ENCODE data around the gene AIF1L. TPM values are rescaled to one million over a fixed set of nuclear protein-coding genes. Genes with fewer than 3 reads are reported as not detected.
"Not testable (repeated sequence)": the region's sequence is repeated elsewhere in the genome, so short reads cannot be mapped to it uniquely, and the experiment has no call there.

Gene AIF1L
- total RNA-seq, 1 donor from 2014 or later = 0.25 TPM

DNA sequence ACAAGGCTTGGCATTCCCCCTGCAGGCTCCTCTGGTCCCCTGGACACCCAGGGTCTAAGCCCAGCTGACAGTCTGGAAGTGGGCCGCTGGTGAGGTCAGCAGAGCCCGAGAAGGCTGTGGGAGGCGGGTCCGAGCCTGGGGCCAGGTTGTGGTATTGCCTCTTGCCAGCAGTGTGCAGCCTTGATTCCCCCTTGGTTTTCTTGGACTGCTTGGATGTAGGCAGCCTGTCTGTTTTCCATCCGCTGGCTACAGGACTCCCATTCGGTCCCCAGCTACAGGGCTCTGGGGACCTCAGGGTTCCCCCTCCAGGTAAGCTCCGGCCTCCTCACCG lies 1.6 kb downstream of the AIF1L start:
- intact Hi-C loops (cut with micrococcal nuclease) = no loop called here

DNA sequence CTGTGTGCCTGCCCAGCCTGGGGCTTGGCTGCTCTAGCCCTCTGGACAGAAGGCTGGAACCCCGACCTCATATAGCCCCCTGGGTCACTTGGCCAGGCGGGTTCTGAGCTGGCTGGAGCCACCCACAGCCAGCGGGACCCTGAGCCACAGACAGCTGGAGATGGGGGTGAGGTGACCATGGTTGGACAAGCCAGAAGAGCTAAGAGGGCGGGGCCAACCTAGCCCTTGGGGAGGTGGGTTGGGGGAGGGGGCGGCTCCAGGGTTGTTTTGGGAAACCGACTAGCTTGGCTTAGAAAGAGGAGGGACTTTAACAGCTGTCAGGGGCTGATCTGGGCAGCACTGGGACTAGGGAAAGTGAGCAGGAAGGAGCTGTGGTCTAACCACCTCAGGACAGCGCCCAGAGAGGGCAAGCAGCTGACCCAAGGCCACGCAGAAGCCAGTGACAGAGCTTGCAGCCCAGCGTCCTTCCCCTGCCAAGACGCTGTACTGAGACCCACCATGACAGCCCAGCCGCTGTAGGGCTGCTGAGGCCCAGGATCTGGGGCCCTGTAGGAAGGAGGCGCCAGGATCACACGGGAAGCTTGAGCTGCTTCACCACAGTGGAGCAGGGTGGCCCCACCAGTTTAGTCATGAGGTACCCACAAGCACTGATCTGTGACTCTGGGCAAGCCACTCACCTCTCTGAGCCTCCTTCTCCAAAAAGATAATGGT lies 2.2 kb downstream of the AIF1L start:
- intact Hi-C loops (cut with micrococcal nuclease) = no loop called here

DNA sequence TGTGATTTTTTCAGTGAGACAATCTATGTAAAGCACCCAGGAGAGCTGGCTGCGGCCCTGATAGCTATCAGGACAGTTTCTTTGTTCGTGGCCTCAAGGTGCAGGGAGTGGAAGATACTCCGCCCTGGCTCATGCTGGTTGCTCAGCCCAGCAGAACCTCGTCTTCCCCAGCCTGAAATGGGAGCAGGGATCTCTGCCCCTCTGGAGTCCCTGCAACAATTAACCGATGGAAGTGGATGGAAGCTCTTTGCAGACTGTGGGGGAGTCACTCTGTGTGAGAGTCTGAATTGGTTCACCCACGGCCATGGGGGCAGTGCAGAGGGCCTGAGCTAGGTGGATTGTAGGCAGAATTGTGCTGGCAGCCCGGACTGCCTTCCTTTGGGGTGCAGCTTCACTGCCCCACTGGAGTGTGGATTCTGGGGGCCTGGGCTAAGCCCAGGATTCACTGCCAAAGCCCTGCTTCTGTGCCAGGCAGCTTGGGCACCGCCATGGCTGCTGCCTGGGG lies 2.8 kb downstream of the AIF1L start:
- intact Hi-C loops (cut with micrococcal nuclease) = no loop called here

DNA sequence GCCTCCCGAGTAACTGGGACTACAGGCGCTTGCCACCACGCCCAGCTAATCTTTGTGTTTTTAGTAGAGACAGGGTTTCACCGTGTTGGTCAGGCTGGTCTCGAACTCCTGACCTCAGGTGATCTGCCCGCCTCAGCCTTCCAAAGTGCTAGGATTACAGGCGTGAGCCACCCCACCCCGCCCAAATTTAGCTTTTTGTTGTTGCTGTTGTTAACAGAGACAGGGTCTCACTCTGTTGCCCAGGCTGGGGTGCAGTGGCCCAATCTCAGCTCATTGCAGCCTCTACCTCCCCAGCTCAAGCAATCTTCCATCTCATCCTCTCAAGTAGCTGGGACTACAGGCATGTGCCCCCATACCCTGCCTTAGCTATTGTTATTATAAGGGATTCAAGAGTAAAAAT lies 3.5 kb downstream of the AIF1L start:
- intact Hi-C loops (cut with micrococcal nuclease) = not testable (repeated sequence)

DNA sequence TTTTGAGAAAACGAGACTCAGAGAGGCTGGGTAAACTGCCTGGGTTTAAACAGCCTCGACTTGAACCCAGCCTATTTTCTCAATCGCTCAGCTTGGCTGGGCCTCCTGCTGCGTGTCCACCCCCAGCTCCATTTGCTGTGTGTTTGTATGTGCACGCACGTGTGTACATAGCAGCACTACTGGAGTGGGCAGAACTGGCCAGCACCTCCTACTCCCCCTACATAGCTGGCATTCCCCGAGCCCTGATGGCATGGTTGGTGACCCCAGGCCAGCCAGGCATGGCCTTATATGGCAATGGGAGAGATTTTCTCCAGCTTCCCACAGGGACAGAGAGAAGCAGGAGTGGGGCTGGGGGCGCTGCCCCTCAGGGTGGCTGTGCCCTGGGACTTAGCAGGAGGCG lies 4.1 kb downstream of the AIF1L start:
- intact Hi-C loops (cut with micrococcal nuclease) = no loop called here

DNA sequence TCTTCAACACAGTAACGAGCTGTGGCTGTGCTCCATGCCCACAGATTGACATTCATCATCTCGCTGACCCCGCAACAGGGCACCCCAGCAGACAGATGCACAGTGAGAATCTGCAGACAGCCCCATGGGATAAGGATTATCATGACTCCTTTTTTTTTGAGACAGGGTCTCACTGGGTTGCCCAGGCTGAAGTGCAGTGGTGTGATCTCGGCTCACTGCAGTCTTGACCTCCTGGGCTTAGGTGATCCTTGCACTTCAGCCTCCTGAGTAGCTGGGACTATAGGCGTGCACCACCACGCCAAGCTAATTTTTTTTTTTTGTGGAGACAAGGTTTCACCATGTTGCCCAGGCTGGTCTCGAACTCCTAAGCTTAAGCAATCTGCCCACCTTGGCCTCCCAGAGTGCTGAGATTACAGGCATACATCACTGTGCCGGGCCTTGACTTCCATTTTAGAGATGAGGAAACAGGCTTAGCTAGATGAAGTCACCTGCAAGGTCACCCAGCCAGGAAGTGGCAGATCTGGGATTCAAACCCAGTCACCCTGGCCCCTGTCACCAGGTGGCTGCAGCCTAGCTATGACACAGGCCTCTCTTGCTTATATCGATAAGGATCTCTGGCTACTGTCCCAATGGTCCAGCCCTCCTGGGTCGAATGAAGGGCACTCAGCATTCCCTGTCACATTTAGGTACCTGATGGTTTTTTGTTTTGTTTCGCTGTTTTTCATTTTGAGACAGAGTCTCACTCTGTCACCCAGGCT lies 5.1 kb downstream of the AIF1L start:
- intact Hi-C loops (cut with micrococcal nuclease) = no loop called here

DNA sequence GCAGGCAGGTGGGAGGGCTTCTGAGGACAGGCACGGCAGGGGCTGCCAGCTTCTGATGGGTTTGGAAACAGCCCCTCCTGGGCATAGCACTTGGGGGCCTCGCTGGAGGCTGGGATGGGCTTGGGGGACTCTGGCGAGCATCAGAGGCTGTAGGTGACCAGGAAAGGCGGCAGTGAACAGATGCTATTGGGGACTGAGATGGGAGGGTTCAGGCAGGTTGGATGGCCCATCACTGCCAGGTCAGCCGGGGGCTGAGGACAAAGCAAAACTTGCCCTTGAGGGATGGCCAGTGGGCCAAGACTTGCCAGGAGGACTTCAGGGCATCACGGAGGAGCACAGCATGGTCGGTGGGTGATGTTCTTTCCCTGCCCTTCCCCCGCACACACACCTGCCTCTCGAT lies 6.7 kb downstream of the AIF1L start:
- intact Hi-C loops (cut with micrococcal nuclease) = no loop called here

DNA sequence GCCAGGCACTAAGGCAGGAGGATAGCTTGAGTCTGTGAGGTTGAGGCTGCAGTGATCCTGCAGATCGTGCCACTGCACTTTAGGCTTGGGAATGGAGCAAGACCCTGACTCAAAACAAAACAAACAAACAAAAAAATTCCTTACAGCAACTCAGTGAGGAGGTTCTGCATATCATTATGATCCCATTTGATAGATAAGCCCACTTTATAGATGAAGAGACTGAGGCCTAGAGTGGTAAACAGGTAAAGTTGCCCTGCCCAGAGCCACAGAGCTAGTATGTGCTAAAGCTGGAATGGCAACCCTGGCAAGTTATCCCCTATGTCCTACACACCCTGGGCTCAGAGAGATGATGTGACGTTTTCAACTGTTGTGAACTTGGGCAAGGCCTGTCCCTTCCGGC lies 7.2 kb downstream of the AIF1L start:
- intact Hi-C loops (cut with micrococcal nuclease) = no loop called here

DNA sequence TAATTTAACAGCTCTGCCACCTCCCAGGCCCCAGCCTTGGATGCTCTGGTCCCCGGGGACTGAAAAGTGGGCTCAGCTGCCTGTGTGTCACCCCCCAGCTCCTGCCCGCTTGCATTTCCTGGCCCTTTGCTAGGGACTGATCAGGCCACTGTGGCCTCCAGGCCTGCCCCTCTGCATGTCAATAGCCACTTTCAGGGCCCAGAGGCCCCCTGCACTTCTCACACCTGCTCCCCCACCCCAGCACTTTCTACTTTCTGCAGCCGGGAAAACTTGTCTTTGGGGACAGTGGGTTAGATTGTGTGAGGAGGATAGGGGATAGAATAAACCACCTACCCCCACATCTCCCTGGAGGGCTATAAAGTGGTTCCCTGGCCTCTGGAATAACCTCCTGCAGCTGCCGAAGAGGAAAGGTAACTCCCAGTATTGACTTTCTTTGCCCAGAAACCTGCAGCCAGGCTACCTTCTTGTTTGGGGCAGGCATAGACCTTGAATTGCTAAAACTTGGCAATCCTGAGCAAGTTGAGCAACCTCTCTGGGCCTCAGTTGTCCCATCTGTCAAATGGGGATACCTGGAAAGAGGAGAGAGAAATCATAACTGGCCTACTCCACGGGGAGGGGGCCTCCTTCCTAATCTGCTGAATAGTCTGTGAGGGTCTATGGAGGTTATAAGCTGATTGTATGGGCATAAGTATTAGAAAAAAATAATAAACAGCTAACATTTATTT lies 7.8 kb downstream of the AIF1L start:
- intact Hi-C loops (cut with micrococcal nuclease) = no loop called here

DNA sequence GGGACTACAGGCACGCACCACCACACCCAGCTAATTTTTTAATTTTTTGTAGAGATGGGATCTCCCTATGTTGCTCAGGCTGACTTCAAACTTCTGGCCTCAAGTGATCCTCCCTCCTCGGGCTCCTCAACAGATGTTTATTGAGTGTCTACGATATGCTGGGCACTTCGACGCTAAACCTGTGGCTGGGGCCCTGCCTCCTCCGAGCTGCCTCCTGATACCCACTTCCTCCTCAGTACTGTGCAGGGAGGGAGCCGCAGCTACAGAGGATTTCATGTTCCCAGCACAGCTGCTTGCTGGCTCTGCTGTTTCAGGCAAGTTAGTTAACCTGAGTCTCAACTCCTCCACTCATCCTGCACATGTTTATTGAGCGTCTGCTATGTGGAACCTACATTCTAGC lies 9.6 kb downstream of the AIF1L start:
- intact Hi-C loops (cut with micrococcal nuclease) = no loop called here

DNA sequence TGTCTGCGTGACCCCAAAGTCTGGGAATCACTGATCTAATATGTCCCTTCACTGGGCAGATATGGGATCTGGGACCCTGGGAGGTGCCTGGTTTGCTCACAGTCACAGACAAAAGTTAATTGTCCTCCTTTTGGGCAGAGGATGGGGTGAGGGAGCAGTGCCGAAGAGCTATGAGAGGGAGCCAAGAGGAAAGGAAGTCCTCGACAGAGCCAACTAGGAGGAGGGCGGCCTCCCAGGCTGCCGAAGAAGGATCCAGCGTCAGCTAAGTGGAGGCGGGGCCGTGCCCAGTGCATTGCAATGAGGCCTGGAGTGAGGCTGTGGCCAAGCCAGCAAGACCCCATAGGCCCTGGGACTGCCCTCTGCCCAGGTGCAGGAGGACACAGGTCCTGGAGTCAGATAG lies 11.4 kb downstream of the AIF1L start:
- intact Hi-C loops (cut with micrococcal nuclease) = no loop called here

DNA sequence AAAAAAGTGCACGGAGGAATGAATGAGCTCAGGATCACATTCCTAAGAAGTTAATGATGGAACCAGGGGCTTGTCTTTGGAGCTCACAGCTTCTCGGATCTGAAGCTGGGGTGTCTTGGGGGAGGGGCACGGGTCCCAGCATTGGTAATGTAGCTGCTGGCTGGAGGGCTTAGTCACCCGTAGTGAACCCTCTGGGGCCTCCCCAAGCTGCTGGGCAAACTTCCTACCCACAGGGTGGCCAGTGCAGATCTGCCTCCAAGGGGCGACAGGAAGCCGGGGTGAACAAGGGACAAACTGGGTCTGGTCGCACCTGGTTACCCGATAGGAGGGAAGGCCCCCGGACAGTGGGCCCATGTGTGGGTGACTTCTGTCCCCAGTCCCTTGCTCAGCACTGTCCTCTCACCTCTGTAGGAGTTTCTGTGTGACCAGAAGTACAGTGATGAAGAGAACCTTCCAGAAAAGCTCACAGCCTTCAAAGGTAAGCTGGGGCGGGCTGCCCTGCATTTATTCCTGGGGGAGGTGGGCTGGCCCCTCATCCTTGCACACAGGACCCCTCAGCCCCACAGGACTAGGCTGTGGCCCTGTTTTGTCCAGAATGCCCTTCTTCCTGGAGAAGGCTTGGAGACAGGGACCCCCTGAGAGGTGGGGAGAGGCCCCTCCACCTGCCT lies 15.0 kb downstream of the AIF1L start:
- intact Hi-C loops (cut with micrococcal nuclease) = no loop called here

DNA sequence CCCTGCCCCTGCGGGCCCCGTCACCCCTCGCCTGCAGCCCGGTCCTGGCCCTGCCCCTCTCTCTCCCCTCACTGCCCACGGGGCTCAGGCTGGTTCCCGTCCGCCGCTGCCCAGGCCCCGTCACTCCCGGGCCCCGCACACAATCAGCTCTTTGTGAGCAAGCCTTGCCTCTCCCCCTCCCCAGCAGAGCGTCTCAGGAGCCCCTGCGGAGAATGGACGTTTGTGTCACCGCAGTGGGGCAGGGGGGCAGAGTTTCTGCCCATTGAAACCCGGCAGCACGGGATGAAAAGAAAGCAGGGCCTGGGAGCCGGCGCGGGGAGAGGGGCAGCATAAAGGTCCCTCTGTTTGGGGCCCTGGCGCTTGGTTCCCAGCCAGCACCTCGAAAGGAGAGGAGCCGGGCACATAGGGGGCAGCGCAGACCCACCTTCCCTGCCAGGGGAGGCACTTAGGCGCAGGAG lies 15.6 kb downstream of the AIF1L start:
- intact Hi-C loops (cut with micrococcal nuclease) = no loop called here

DNA sequence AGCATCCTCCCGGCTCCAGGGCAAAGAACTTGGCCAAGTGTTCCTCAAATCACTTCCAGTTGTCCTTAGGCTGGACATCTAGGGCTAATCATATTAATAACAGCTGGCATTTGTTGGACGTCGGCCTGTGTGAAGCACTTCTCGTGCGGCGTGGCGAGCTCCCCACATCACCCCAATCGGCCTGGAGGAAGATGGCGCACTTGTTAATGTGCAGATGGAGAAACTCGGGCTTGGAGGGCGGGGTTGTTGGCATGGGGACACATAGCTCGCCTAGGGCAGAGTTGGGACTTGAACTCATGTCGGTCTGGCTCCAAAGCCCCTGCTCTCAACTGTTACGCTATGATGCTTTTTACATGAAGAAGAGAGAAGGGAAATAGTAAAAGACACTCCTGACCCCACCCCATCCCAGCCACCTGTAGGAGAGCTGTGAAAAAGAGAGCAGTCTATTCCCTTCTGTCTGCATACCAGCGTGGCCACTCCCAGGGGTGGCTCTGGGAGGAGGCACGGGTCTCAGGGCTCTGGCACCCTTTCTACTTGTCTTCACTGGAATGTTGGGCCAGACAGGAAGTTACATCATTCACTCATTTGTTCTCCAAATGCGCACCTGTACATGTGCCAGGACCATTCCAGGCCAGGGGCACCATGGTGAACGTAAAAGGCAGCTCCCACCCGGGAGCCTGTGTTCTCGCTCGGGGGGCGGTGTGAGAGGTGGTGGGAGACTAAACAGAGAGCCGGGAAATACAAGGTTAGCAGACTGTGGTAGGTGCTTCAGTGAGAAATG lies 16.2 kb downstream of the AIF1L start:
- intact Hi-C loops (cut with micrococcal nuclease) = no loop called here

DNA sequence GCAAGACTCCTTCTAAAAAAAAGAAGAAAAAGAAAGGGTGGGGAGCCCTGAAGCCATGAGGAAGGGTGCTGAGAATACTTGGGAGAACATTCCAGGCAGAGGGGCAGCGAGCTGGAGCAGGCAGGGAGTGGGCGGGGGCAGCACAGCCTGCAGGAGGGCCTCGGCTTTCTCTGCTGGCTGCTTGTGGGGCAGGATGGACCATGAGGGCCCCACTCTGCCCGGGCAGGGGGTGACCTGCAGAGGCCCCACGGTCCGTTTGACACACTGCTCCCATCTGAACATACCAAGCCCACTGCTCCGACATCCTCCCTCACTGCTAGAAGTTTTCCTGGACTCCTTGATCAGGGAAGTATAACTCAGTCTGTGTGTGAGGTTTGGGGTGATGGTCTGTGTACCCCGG lies 17.3 kb downstream of the AIF1L start:
- intact Hi-C loops (cut with micrococcal nuclease) = no loop called here

DNA sequence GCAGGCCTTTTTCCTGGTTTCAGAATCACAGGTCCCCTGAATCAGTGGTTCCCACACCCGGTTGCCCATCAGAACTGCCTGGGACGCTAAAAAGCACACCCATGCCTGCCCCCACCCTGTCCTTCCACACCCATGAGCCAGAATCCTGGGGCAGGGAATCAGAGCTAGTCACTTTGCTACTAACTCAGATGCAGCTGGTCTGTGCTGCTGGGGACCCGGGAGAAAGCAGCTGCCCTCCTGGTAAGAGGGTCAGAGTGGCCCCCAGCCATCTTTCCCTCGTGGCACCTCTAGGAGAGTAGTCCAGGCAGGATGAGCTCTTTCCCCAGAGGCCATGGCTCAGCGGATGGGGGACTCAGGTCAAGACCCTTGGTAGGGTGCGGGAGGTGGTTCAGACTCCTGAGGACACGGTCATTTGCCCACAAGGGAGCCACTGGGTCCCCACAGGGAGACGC lies 17.8 kb downstream of the AIF1L start:
- intact Hi-C loops (cut with micrococcal nuclease) = no loop called here

DNA sequence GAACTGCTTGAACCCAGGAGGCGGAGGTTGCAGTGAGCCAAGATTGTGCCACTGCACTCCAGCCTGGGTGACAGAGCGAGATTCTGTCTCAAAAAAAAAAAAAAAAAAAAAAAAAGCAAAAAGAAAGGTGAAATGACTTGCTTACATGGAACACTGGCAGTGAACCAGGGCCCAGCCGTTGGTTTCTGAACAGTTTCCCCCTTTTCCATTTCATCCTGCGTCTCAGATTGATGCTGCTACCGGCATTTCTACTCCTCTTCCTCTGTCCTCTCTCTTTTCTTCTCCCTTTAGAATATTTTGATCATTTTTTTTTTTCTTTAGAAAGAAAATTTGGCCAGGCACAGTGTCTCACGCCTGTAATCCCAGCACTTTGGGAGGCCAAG lies 19.0 kb downstream of the AIF1L start:
- intact Hi-C loops (cut with micrococcal nuclease) = not testable (repeated sequence)

DNA sequence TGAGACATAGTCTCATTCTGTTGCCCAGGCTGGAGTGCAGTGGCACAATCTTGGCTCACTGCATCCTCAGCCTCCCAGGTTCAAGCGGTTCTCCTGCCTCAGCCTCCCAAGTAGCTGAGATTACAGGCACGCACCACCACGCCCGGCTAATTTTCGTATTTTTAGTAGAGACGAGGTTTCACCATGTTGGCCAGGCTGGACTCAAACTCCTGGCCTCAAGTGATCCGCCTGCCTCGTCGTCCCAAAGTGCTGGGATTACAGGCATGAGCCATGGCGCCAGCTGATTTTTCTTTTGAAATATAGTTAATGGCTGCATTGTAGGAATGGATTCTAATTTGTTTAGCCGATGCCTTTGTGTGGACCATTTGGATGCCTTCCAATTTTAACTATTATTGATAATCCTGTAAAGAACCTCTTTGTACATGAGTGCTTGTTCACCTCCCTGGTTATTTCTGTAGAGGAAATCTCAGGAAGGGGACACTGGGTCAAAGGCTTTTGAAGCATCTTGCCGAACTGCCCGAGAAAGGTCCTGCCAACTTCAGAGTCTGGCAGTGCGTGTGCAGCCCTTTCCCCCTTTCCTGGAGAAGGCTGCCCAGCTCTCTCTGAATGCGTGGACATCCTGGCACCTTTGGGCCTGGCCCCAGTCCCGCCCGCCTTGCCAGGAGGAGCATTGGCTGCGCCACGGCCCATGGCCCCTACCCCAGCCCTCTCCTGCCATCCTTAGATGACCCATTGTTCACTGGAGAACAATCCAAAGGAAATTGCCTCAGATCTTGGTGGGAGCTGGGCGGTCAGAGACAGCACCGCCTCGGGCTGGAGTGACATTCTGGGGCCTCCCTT lies 20.2 kb downstream of the AIF1L start:
- intact Hi-C loops (cut with micrococcal nuclease) = no loop called here

DNA sequence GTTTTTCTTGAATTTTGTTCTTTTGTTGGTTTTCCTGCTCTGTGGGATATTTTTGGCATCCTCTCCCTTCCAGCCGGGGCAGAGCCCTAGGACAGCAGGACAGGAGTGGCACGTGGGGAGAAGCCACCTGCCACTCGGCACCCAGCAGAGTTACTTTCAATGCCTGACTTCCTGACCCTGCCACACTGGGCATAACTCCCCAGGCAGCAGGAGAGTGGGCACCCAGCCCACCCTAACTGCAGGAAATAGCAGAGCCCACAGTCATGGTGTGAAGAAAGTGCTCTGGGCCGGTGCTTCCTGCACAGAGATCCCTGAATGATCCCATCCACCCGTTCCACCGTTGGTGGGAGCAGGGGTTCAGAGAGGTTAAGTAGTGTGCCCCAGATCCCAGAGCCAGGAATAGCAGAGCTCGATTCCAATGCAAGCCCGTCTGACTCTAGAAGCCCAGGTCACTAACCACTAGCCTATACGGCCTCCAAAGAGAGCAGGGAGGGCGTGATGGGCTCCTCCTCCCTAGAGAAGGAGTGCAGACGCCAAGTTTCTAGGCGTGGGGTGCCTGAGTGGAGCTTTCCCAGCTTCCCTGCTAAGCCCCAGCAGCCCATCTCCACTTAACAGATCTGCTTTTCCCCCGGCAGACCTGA lies 20.9 kb downstream of the AIF1L start:
- intact Hi-C loops (cut with micrococcal nuclease) = no loop called here

DNA sequence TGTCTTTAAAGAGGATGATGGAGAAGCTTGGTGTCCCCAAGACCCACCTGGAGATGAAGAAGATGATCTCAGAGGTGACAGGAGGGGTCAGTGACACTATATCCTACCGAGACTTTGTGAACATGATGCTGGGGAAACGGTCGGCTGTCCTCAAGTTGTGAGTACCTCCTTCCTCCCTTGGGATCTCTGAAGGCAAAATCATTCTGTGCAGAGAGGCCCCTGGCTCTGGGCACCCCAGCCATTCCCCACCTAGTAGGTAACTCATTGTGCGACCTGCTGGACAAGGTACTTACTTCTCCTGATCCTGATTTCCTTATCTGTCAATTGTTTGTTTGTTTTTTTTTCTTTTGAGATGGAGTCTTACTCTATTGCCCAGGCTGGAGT lies 21.4 kb downstream of the AIF1L start:
- intact Hi-C loops (cut with micrococcal nuclease) = no loop called here

Data from T-helper 2 cell treated with Interferon-gamma antibody and Interleukin-4, amounts not matched to agents 100 ng/mL and 5 ng/mL, for 36 hours (primary cell).